Fibroblast of villous mesenchyme (primary cell): ENCODE data around the gene ADH7. TPM values are rescaled to one million over a fixed set of nuclear protein-coding genes. Genes with fewer than 3 reads are reported as not detected.
"Not testable (repeated sequence)": the region's sequence is repeated elsewhere in the genome, so short reads cannot be mapped to it uniquely, and the experiment has no call there.

Experiments used
- DNase-seq: peaks from one replicate; pipeline ENCODE4 v3.0.0-alpha.2; 2010; ENCODE audit warnings: low read depth
- H3K4me3 ChIP-seq: 2 replicates; pipeline ENCODE4 v1.5.1; 2011; ENCODE audit warnings: low read depth, mild to moderate bottlenecking, low read length
- CTCF ChIP-seq: IDR thresholded peaks from 2 replicates; pipeline ENCODE4 v1.5.1; 2012; ENCODE audit warnings: low read depth, mild to moderate bottlenecking, low read length; ENCODE audit not compliant: insufficient read depth
- total RNA-seq: library from RNA; depleted of rRNA; stranded (reverse); fragments of >200 nt; gene quantifications from 2 replicates; pipeline ENCODE4 v1.2.3, GENCODE V29; 2012

ADH7 gene
- total RNA-seq, 1 donor = not detected

- no peak overlapping the region for H3K4me3 ChIP-seq
- peak; percentile 94 for DNase-seq
- TF ChIP-seq CTCF = no peak
Measured at GRCh38 chr4:99383833-99384392, 51.2 kb downstream of the ADH7 start.

DNA sequence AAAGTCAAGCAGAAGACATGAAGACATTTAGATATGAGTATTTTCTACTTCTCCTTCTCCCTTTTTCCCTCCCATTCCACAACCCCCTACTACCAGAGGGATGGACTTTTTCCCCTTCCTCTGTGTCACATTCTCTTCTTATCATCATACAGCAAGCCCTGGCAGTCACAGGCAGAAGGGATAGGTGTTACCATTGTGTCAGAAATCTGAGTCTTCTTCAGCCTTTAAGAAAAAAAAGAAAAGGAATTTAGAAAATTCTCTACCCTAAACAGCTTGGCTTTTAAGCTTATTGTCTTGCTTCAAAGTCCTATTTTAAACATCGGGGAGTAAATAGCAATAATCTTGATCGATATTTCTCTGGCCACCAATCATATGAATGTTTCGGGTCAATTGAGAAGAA, 51.7 kb downstream of the ADH7 start:
- no peak for DNase-seq
- no peak for TF ChIP-seq CTCF
- H3K4me3 ChIP-seq = no peak overlapping the region

GRCh38 chr4:99382745-99383360, 52.3 kb downstream of the ADH7 start:
- no peak overlapping the region for H3K4me3 ChIP-seq
- DNase-seq = no peak
- no peak for TF ChIP-seq CTCF

DNA sequence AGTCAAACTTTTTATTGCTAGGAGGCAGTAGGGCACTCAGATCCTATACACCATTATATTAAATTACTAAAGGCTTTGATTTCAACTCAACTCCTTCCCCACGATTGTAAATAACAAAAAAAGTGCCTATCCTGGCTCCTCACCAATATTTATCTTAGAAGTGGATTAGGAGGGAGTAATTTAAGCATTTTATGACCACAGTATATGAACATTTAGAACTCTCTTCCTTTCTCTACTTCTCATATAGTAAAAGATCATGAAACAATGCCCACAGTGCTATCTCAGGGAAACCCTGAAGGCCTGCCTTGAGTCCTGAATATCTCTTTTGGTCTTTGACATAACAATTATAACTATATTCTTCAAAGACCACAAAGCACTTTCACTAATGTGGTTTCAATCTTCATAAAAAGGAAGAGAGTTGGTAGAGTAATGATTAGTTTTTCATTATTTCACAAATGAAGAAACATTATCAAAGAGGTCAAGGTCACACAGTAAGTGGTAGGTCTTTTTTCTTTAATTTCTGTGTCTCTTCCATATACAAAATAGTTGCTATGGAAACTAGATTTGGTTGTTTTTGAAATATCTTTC, 53.5 kb downstream of the ADH7 start:
- H3K4me3 ChIP-seq = no peak overlapping the region
- no peak for TF ChIP-seq CTCF
- DNase-seq = no peak

GRCh38 chr4:99379571-99379970, 55.6 kb downstream of the ADH7 start:
- no peak overlapping the region for H3K4me3 ChIP-seq
- DNase-seq = no peak
- TF ChIP-seq CTCF = no peak

DNA sequence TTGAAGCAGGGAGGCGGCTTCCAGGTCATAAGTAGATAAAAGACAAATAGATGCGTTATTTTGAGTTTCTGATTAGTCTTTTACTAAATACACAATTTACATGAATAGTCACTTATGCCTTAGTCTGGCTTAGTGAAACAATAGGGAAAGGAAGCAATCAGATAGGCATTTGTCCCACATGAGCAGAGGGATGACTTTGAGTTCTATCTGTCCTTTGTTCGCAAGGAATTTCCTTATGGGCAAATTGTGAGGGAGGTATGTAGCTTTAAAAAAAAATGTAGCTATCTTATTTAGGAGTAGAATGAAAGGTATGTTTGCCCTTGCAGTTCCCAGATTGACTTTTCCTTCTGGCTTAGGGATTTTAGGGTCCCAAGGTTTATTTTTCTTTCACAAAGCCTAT, 56.3 kb downstream of the ADH7 start:
- no peak for TF ChIP-seq CTCF

GRCh38 chr4:99377341-99377740, 57.8 kb downstream of the ADH7 start:
- peak; percentile 47 for TF ChIP-seq CTCF
- DNase-seq = peak; percentile 38
- H3K4me3 ChIP-seq = not testable (repeated sequence)

More for the DNA sequence above, 56.3 kb downstream of the ADH7 start:
- no peak for DNase-seq
- no peak overlapping the region for H3K4me3 ChIP-seq

DNA sequence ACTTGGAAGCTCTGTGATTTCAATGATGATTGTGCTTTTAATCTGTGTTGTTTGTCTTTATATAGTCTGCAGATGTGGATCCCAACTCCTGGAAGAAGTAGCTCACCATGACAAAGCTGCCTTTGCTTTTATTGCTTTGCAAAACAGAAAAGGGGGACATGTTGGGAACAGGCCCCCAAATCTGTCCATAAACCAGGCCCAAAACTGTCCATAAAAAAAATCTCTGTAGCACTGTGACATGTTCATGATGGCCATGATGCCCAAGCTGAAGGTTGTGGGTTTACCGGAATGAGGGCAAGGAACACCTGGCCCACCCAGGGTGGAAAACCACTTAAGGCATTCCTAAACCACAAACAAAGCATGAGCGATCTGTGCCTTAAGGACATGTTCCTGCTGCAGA, 62.7 kb downstream of the ADH7 start:
- not testable (repeated sequence) for DNase-seq, H3K4me3 ChIP-seq

- not testable (repeated sequence) for H3K4me3 ChIP-seq, DNase-seq
Measured at GRCh38 chr4:99367817-99368216, 67.3 kb downstream of the ADH7 start.
